ENCODE results near the gene TIMM10.

Gene TIMM10

GRCh38 chr11:57530596-57531507 lies at the start of gene TIMM10:
TSS of gene TIMM10 (minus strand) at chr11:57530754. CDS start at chr11:57530189, 565 bp downstream.
- DNase-seq, result peak; percentile 93

- DNase-seq, result no peak
Measured at GRCh38 chr11:57574061-57574460, 43.5 kb upstream of the TIMM10 start.

DNA sequence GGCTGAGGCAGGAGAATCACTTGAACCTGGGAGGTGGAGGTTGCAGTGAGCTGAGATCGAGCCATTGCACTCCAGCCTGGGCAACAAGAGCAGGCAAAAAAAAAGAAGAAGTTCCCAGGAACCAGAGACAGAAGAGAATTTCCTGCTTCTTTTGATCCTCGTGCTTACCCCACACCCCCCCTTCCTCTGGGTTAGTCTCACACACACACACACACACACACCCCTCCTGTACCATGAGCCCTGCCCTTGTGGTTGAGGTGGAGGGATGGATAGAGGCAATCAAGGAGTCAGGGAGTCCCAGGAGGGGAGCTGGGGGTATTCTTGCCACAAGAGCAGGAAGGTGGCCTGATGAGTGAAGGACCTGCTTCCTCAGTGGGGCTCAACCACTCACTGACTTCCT lies 41.1 kb upstream of the TIMM10 start:
- no peak for DNase-seq

DNA sequence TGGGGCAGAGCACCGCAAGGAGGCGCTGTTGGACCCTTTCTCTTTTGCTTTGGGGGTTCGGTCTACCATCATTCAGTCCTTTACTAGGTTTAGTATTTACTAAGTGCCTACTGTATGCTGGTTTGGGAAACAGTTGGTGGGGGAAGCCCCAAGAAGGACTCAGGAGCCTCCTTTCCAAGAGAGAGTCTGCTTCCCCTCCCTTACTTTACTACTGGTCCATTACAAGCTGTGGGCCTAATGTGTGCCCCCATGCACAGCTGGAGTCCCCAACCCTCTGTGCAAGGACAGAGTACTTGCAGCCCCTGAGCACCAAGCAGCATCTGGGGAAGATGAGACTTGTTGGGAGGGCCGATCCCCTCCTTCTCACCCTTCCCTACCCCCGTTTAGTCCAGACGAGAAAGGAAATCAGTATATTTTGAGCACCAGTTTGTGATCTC lies 37.8 kb upstream of the TIMM10 start:
- peak; percentile 96 for DNase-seq

DNA sequence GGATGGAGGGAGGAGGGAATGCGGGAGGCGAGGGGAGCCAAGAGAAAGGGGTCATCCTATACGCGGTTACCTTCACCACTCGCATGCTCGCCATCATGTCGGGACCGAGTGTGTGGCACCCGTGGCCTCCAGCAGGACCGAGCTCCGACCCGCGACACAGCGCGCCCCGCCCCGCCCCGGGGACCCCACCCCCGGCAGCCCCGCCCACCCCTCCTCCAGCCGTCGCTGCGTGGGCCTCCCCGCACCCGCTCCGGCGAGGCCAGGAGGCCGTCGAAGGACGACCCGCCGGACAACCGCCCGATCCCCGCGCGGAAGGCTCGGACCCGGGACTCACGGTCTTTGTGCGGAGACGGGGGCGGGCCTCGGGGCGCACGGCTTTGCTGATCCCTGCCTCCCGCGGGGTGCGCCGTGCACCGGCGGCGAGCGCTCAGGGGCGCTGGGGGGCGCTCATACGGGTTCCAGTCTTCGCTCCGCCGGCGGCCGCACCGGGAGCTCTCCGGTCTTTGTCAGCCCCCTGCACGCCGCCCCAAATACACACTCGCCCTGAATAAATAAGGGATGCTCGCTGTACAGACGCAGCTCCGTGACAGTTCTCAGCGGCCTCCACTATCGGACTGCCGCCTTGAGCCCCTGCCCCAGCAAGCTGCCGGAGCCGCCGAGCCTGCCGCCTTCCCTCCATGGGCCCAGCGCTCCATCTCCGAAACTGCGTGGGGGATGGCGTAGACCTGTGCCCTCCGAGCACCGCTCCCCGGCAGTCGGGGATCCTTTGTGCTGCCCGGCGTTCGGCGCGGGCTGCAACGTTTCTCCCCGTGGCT lies 37.2 kb upstream of the TIMM10 start, which contains the start of gene UBE2L6:
Gene UBE2L6 (minus strand): TSS at position 158 of the 815 bp plus-strand sequence. CDS start 61 bp downstream, at position 97.
- peak; percentile 76 for DNase-seq

GRCh38 chr11:57566905-57567514 lies 36.5 kb upstream of the TIMM10 start:
- no peak for DNase-seq

GRCh38 chr11:57566005-57566904 lies 35.7 kb upstream of the TIMM10 start:
- DNase-seq, result peak; percentile 40

- no peak for DNase-seq
Measured at GRCh38 chr11:57562596-57562995, 32.0 kb upstream of the TIMM10 start.

GRCh38 chr11:57560146-57560545 lies 29.6 kb upstream of the TIMM10 start:
- DNase-seq, result no peak

GRCh38 chr11:57556041-57556440 lies 25.5 kb upstream of the TIMM10 start:
- no peak for DNase-seq

GRCh38 chr11:57555393-57555792 lies 24.8 kb upstream of the TIMM10 start:
- no peak for DNase-seq

- DNase-seq, result no peak
Measured at GRCh38 chr11:57552479-57552878, 21.9 kb upstream of the TIMM10 start.

- DNase-seq, result no peak
Measured at GRCh38 chr11:57551941-57552340, 21.4 kb upstream of the TIMM10 start.

DNA sequence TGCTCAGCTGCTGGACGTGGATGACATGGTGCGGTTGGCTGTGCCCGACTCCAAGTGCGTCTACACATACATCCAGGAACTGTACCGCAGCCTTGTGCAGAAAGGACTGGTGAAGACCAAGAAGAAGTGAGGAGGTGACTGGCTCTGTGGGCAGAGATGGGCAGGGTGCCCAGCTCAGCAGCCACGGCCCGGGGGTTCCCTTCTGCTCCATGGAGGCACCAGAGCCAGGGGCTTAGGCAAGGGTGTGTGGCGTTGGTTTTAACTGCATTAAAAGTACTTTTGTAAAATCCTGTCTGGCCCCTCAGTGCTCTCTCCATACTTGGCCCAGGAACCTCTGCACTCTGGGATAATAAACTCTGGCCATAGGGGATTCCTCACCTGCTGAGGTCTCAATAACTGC lies 19.4 kb upstream of the TIMM10 start:
- DNase-seq, result no peak

GRCh38 chr11:57547854-57548377 lies 17.4 kb upstream of the TIMM10 start:
- no peak for DNase-seq

DNA sequence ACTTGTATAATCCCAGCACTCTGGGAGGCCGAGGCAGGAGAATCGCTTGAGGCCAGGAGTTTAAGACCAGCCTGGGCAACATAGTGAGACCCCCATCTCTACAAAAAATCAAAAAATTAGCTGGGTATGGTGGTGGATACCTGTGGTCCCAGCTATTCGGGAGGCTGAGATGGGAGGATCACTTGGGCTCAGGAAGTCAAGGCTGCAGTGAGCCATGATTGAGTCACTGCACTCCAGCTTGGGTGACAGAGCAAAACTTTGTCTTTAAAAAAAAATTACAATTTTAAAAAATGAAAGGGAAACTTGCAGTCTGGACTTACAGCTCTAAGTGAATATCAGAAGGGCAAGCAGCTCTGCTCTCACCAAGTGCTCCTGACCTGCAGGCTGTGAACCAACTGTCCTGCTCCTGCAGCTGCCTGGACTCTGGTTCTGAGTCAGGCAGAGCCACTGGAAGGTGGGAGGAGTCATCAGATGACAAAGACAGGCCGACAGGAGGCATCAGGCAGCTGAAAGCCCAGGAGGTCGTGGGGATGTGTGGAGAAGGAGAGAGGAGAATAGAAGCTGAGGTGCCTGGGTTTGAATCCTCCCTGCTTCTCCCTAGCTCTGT lies 16.4 kb upstream of the TIMM10 start:
- DNase-seq, result no peak

- DNase-seq, result no peak
Measured at GRCh38 chr11:57546451-57546850, 15.9 kb upstream of the TIMM10 start.

GRCh38 chr11:57545883-57546282 lies 15.3 kb upstream of the TIMM10 start:
- no peak for DNase-seq

DNA sequence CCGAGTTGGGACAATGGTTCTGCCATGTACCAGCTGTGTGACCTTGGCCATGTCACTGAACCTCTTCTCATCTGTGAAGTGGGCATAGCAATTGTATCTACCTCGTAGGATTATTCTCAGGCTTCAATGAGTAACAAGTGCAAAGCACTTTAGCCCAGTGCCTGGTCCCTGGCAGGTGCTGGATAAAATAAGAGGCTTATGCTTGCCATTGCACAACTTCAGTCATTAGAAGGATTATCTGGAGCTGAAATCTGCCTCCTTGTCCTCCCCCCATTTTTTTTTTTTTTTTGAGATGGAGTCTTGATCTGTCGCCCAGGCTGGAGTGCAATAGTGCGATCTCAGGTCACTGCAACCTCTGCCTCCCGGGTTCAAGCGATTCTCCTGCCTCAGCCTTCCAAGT lies 14.0 kb upstream of the TIMM10 start:
- DNase-seq, result no peak

GRCh38 chr11:57543593-57543992 lies 13.0 kb upstream of the TIMM10 start:
- no peak for DNase-seq

DNA sequence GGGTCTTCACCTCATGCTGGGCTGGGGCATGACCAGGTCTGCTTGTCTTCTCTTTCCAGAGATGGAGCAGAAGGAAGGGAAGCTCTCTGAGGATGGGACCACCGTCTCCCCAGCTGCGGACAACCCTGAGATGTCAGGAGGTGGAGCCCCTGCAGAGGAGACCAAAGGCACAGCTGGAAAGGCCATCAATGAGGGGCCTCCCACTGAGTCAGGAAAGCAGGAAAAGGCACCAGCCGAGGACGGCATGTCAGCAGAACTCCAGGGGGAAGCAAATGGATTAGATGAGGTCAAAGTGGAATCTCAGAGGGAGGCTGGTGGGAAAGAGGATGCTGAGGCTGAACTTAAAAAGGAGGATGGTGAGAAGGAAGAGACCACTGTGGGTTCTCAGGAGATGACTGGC lies 12.0 kb upstream of the TIMM10 start:
- DNase-seq, result no peak

All from stimulated activated CD8-positive, alpha-beta memory T cell treated with anti-CD3 and anti-CD28 coated beads, Interleukin-4, amount 100 ng/mL, for 48 hours (primary cell).